ENCODE results near the gene CDC42BPB. TPM values are rescaled to one million over a fixed set of nuclear protein-coding genes. Genes with fewer than 3 reads are reported as not detected.

The CDC42BPB gene
- total RNA-seq, 4 donors from 2014 or later = 30.0 to 64.3 (median 32.6) TPM

- DNase-seq = no peak
These were observed 37.9 kb upstream of the CDC42BPB start for GRCh38 chr14:103095210-103095778.

DNA sequence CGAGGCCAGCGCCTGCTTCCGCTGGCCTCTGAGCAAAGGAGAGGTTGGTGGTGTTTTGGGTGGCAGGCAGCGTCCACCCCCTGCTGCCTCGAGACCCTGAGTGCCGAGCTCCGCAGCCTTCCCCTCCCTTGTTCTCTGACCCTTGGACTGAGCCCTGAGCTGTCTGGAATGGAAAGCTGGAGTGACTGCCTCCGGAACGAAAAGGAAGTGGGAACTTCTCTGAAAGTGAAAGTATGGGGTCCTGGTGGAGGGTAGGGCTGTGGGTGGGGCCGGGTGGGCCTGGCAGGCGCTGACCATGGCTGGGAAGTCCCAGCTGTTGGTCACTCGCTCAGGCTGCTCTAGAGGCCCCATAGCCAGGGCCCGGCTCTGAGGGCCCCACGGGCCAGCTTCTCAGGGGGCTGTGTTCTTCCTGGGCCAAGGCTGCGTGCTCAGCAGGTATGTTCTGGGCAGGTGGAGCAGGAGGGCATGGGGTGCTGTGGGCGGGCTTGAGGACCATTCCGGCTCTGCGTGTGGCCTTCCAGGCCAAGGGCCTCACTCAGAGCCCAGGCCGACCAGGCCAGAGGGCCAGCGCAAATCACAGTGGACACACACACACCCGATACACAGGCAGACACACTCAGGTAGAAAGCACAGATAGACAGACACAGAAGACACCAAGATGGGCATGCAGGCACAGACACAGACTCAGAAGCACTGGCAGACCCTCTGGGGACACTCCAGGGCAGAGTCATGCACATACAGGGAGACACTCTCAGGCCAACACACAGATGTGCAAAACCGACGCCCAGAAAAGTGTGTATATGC lies 37.3 kb upstream of the CDC42BPB start, which contains the start of gene EXOC3L4:
EXOC3L4 (plus strand) TSS at position 320 of the 804 bp plus-strand sequence. CDS start 5,495 bp downstream, outside the sequence.
- H3K36me3 ChIP-seq = no peaks in the 10 kb centered on the region
- TF ChIP-seq CTCF (IDR thresholded peaks at IDR 0.05 in 4 of 5, conservative IDR thresholded peaks at IDR 0.05 in 1 of 5) (no peak), POLR2A (IDR thresholded peaks at IDR 0.05) (no peak)
- no peak for DNase-seq
- in situ Hi-C loops (cut with MboI; ENCODE audit: low sequenced_read_pairs in 4 of 4) = loop anchor here in 1 of 4 donors (25.0 kb wide), 1 partner anchor 193 kb away; no protein-coding TSS in a partner anchor
- H3K27me3 ChIP-seq = no peaks in the 10 kb centered on the region
- ATAC-seq = no peak
- peaks cover 0 to 8% of the 10 kb centered on the region in 2 donors for H3K4me1 ChIP-seq
- intact Hi-C loops (cut with DNase I; ENCODE audit: low total_unique reads) = no loop called here
- H3K27ac ChIP-seq = peak within 1 kb of the TSS in 1 of 4 donors; percentile 46
- peak within 1 kb of the TSS in 2 of 4 donors; percentile 5 to 15 for H3K4me3 ChIP-seq
- H3K9me3 ChIP-seq = no peaks in the 10 kb centered on the region

More at GRCh38 chr14:103095210-103095778, 37.9 kb upstream of the CDC42BPB start:
- Histone ChIP-seq H3K36me3 (no peaks in the 10 kb centered on the region), H3K4me1 (peaks cover 0 to 8% of the 10 kb centered on the region in 2 donors), H3K4me3 (no peak overlapping the region), H3K27me3 (peaks cover 0 to 3% (median 0%) of the 10 kb centered on the region in 3 donors), H3K9me3 (no peaks in the 10 kb centered on the region), H3K27ac (no peak overlapping the region)
- TF ChIP-seq POLR2A (IDR thresholded peaks at IDR 0.05) = no peak
- TF ChIP-seq CTCF (IDR thresholded peaks at IDR 0.05 in 4 of 5, conservative IDR thresholded peaks at IDR 0.05 in 1 of 5) = no peak
- in situ Hi-C loops (cut with MboI; ENCODE audit: low sequenced_read_pairs in 4 of 4) = loop anchor here in 1 of 4 donors (25.0 kb wide), 1 partner anchor 192 kb away; no protein-coding TSS in a partner anchor
- intact Hi-C loops (cut with DNase I; ENCODE audit: low total_unique reads) = no loop called here
- no peak for ATAC-seq

GRCh38 chr14:103093856-103094405 lies 36.6 kb upstream of the CDC42BPB start:
- intact Hi-C loops (cut with DNase I; ENCODE audit: low total_unique reads) = no loop called here

GRCh38 chr14:103091883-103092222 lies 34.5 kb upstream of the CDC42BPB start:
- no peak overlapping the region for H3K27ac ChIP-seq
- H3K4me3 ChIP-seq = peak overlapping the region; percentile 34 to 59 (median 48)
- DNase-seq = no peak
- intact Hi-C loops (cut with DNase I; ENCODE audit: low total_unique reads) = loop anchor here (1.0 kb wide), 1 partner anchor 398 kb away; no protein-coding TSS in a partner anchor
- H3K4me1 ChIP-seq = peaks cover 0 to 8% of the 10 kb centered on the region in 2 donors
- H3K9me3 ChIP-seq = no peaks in the 10 kb centered on the region
- H3K27me3 ChIP-seq = no peaks in the 10 kb centered on the region
- H3K36me3 ChIP-seq = no peaks in the 10 kb centered on the region
- no peak for ATAC-seq
- TF ChIP-seq CTCF (IDR thresholded peaks at IDR 0.05 in 4 of 5, conservative IDR thresholded peaks at IDR 0.05 in 1 of 5) (no peak), POLR2A (IDR thresholded peaks at IDR 0.05) (no peak)
- in situ Hi-C loops (cut with MboI; ENCODE audit: low sequenced_read_pairs in 4 of 4) = loop anchor here in 1 of 4 donors (25.0 kb wide), 1 partner anchor 195 kb away; no protein-coding TSS in a partner anchor

More at GRCh38 chr14:103093856-103094405, 36.6 kb upstream of the CDC42BPB start:
- ATAC-seq (no peak), DNase-seq (no peak)
- no peaks in the 10 kb centered on the region for H3K36me3 ChIP-seq
- peak overlapping the region in 1 of 4 donors; percentile 46 for H3K27ac ChIP-seq
- no peaks in the 10 kb centered on the region for H3K9me3 ChIP-seq
- TF ChIP-seq CTCF (IDR thresholded peaks at IDR 0.05 in 4 of 5, conservative IDR thresholded peaks at IDR 0.05 in 1 of 5) = no peak
- TF ChIP-seq POLR2A (IDR thresholded peaks at IDR 0.05) = no peak
- H3K4me3 ChIP-seq = peak overlapping the region in 1 of 4 donors; percentile 15
- in situ Hi-C loops (cut with MboI; ENCODE audit: low sequenced_read_pairs in 4 of 4) = loop anchor here in 1 of 4 donors (25.0 kb wide), 1 partner anchor 193 kb away; no protein-coding TSS in a partner anchor
- no peaks in the 10 kb centered on the region for H3K27me3 ChIP-seq
- H3K4me1 ChIP-seq = peaks cover 0 to 8% of the 10 kb centered on the region in 2 donors

Data from gastrocnemius medialis (tissue), 4 donors.